ENCODE results near the gene COBL. TPM values are rescaled to one million over a fixed set of nuclear protein-coding genes. Genes with fewer than 3 reads are reported as not detected.

Gene COBL
- total RNA-seq, 1 donor from 2014 or later, result 9.2 TPM

DNA sequence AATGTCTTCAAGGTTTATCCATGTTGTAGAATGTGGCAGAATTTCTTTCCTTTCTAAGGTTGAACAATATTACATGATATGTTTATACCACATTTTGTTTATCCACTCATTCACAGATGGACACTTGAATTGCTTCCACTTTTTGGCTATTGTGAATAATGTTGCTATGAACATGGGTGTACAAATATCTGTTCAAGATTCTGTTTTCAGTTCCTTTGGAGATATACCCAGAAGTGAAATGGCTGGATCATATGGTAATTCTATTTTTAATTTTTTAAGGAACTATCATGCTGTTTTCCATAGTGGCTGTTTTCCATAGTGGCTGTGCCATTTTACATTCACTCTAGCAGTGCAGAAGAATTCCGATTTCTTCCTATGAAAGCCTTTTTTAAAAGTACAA lies 339.2 kb downstream of the COBL start:
- no peak for DNase-seq (ENCODE audit: low spot score)

DNA sequence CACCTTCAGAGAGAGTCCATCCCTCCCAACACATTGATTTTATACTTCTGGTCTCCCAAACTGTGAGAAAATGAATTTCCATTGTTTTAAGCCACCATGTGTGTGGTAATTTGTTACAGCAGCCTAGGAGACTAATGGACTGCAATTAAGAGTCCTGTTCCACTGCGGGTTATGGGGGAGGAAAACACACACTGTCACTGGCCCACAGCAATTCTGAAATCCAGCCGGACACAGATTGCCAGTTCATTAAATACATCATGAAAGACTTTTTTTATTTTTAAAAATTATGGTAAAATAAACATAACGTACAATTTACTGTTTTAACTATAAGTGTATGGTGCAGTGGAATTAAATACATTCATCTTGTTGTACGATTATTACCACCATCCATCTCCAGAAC lies 340.5 kb downstream of the COBL start:
- DNase-seq (ENCODE audit: low spot score), result no peak

- DNase-seq (ENCODE audit: low spot score), result no peak
Measured at GRCh38 chr7:50974240-50974639, 342.4 kb downstream of the COBL start.

DNA sequence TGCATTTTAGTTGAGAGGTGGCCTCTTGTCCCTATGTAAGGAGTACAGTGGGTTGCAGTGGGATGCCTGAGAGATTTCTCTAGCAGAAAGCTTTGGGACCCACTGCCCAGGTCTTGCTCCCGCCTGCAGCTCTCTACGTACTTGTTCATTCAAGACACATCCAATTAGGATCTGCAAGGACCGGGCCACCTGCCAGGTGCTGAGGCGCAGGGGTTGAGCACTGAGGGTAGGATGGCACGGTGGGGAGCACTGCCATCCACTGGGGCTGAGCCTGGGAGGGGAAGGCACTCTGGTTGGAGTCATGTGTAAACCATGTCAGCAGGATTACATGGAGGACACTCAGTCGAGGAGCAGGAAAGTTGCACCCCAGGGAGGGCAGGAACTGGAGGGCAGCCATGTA lies 342.8 kb downstream of the COBL start:
- no peak for DNase-seq (ENCODE audit: low spot score)

DNA sequence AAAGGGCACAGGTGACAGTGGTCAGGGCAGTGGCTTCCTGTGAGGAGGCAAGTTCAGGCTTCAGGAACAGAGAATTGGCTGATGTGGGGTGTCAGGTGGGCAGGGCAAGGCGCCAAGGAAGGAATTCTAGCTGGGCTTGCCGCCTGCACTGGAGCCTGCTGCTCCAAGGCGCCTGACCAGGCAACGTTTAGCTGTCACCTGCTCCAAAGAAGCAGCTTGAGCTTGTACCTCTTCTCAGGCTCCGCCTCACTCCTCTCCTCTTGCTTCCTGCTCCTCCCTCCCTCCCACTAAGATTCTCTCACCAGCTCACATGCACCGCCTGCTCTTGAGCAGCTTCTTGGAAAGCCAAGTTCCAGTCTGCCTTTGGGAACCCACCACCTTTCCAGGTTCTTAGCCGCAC lies 346.5 kb downstream of the COBL start:
- DNase-seq (ENCODE audit: low spot score), result no peak

Data from mesenteric fat pad (tissue), 1 donor.